GM23338 (cell line): ENCODE measurements around the gene ZKSCAN4. TPM values are rescaled to one million over a fixed set of nuclear protein-coding genes. Genes with fewer than 3 reads are reported as not detected.

Experiments used
- ATAC-seq: fragments of 200-7000 bp; cut with Tn5 transposase; 3 replicates; pipeline ENCODE4 v1.9.1; 2020
- DNase-seq: peaks from one replicate; pipeline ENCODE4 v3.0.0-alpha.2; 2015; ENCODE audit warnings: low spot score
- H2AFZ ChIP-seq: fragments of 200-600 bp; sonication (generic); 2 replicates; pipeline ENCODE4 v1.8.0; 2016; ENCODE audit warnings: antibody characterized with exemption, mild to moderate bottlenecking, moderate library complexity
- H3F3A ChIP-seq: fragments of 200-600 bp; sonication (generic); replicated peaks from 2 replicates; pipeline ENCODE4 v1.8.0; 2017; ENCODE audit warnings: antibody characterized with exemption, mixed run types, low read depth
- H3K27ac ChIP-seq: fragments of 200-600 bp; sonication (generic); 2 replicates; pipeline ENCODE4 v1.6.1; 2016; ENCODE audit warnings: low read depth
- H3K27me3 ChIP-seq: fragments of 200-600 bp; sonication (generic); 2 replicates; pipeline ENCODE4 v1.8.0; 2016; ENCODE audit warnings: mild to moderate bottlenecking, mixed run types, moderate library complexity; ENCODE audit not compliant: insufficient read depth
- H3K36me3 ChIP-seq: fragments of 200-600 bp; sonication (generic); 2 replicates; pipeline ENCODE4 v1.8.0; 2016; ENCODE audit warnings: mild to moderate bottlenecking; ENCODE audit not compliant: insufficient read depth
- H3K4me1 ChIP-seq: fragments of 200-600 bp; sonication (generic); 2 replicates; pipeline ENCODE4 v1.8.0; 2016; ENCODE audit warnings: mild to moderate bottlenecking, moderate library complexity; ENCODE audit not compliant: insufficient read depth
- H3K4me2 ChIP-seq: fragments of 200-600 bp; sonication (generic); 2 replicates; pipeline ENCODE4 v1.7.1; 2017; ENCODE audit warnings: mixed run types
- H3K4me3 ChIP-seq: fragments of 200-600 bp; sonication (generic); 2 replicates; pipeline ENCODE4 v1.6.1; 2016; ENCODE audit warnings: mixed run types
- H3K79me2 ChIP-seq: fragments of 200-600 bp; sonication (generic); replicated peaks from 2 replicates; pipeline ENCODE4 v1.8.0; 2017; ENCODE audit warnings: mild to moderate bottlenecking; ENCODE audit not compliant: insufficient read depth
- H3K9me2 ChIP-seq: fragments of 200-600 bp; sonication (generic); 2 replicates; pipeline ENCODE4 v1.8.0; 2017; ENCODE audit not compliant: insufficient read depth
- H4K20me1 ChIP-seq: fragments of 200-600 bp; sonication (generic); replicated peaks from 2 replicates; pipeline ENCODE4 v1.8.0; 2017; ENCODE audit warnings: mild to moderate bottlenecking; ENCODE audit not compliant: insufficient read depth
- H3K27ac Mint-ChIP-seq: 2 replicates; pipeline ENCODE4 v1.8.0; 2020; ENCODE audit warnings: inconsistent platforms, mild to moderate bottlenecking, moderate library complexity, mixed read lengths
- H3K27me3 Mint-ChIP-seq: 3 replicates; pipeline ENCODE4 v1.8.0; 2022; ENCODE audit warnings: low read depth, mild to moderate bottlenecking, moderate library complexity, mixed read lengths, inconsistent platforms; ENCODE audit not compliant: insufficient read depth, poor library complexity
- H3K36me3 Mint-ChIP-seq: 3 replicates; pipeline ENCODE4 v1.8.0; 2021; ENCODE audit warnings: low read depth, mild to moderate bottlenecking, inconsistent platforms, moderate library complexity, mixed read lengths
- H3K4me1 Mint-ChIP-seq: 3 replicates; pipeline ENCODE4 v1.8.0; 2020; ENCODE audit warnings: mild to moderate bottlenecking, inconsistent platforms, mixed read lengths
- H3K4me3 Mint-ChIP-seq: 3 replicates; pipeline ENCODE4 v1.8.0; 2021; ENCODE audit warnings: moderate library complexity, mild to moderate bottlenecking, inconsistent platforms, mixed read lengths
- H3K9me3 Mint-ChIP-seq: 3 replicates; pipeline ENCODE4 v1.8.0; 2020; ENCODE audit warnings: moderate library complexity, mild to moderate bottlenecking, inconsistent platforms, mixed read lengths
- CREB1 ChIP-seq: fragments of 250-450 bp; sonication (Bioruptor Pico); IDR thresholded peaks from 2 replicates; pipeline ENCODE4 v1.5.0; 2020; ENCODE audit warnings: low read depth, mild to moderate bottlenecking, moderate library complexity
- CTCF ChIP-seq, 2 experiments: fragments of 200-600 bp in 1 of 2; sonication (generic) in 1 of 2; conservative IDR thresholded peaks; 2 replicates each; pipeline versions ENCODE4 v1.5.1 to v1.6.1; 2016 to 2017; ENCODE audit warnings: antibody characterized with exemption in 2 of 2, low read depth in 2 of 2, mild to moderate bottlenecking in 2 of 2, moderate library complexity in 1 of 2
- ETS1 ChIP-seq: IDR thresholded peaks from 2 replicates; pipeline ENCODE4 v1.6.1; 2016; ENCODE audit warnings: antibody characterized with exemption
- EZH2 ChIP-seq: fragments of 200-600 bp; sonication (generic); IDR thresholded peaks from one replicate; pipeline ENCODE4 v1.8.0; 2017; ENCODE audit warnings: antibody characterized with exemption, mild to moderate bottlenecking, low read depth; ENCODE audit not compliant: unreplicated experiment
- EZH2phosphoT487 ChIP-seq: fragments of 200-600 bp; sonication (generic); IDR thresholded peaks from one replicate; pipeline ENCODE4 v1.8.1; 2018; ENCODE audit warnings: antibody characterized with exemption; ENCODE audit not compliant: unreplicated experiment
- JUNB ChIP-seq: IDR thresholded peaks from one replicate; pipeline ENCODE4 v1.6.1; 2016; ENCODE audit warnings: antibody characterized with exemption; ENCODE audit not compliant: unreplicated experiment
- NANOG ChIP-seq: IDR thresholded peaks from 2 replicates; pipeline ENCODE4 v1.6.1; 2016; ENCODE audit warnings: antibody characterized with exemption, borderline replicate concordance
- REST ChIP-seq: IDR thresholded peaks from one replicate; pipeline ENCODE4 v1.6.1; 2018; ENCODE audit warnings: antibody characterized with exemption; ENCODE audit not compliant: unreplicated experiment
- STAT1 ChIP-seq: IDR thresholded peaks from one replicate; pipeline ENCODE4 v1.6.1; 2016; ENCODE audit warnings: antibody characterized with exemption; ENCODE audit not compliant: unreplicated experiment
- ZNF114 ChIP-seq: fragments of 250-450 bp; sonication (Bioruptor Pico); IDR thresholded peaks from 2 replicates; pipeline ENCODE4 v1.5.0; 2020; ENCODE audit warnings: mild to moderate bottlenecking, moderate library complexity
- ZNF331 ChIP-seq: fragments of 250-450 bp; sonication (Bioruptor Pico); IDR thresholded peaks from 2 replicates; pipeline ENCODE4 v1.5.0; 2020; ENCODE audit warnings: low read depth, mild to moderate bottlenecking, moderate library complexity
- polyA plus RNA-seq: library from polyadenylated mRNA; unstranded; fragments of >200 nt; fragmentation: Nextera tagmentation; extraction: Ambion mirVana; gene quantifications from 2 replicates; pipeline ENCODE4 v1.2.1, GENCODE V29; 2016
- total RNA-seq: library from RNA; depleted of rRNA; stranded (reverse); fragments of >200 nt; shearing (Covaris generic); gene quantifications from 2 replicates; pipeline ENCODE4 v1.2.3, GENCODE V29; 2014
- TF ChIP-seq, protein P1 (sequence below): fragments of 250-450 bp; sonication (Bioruptor Pico); IDR thresholded peaks from 2 replicates; pipeline ENCODE4 v1.5.0; 2020; ENCODE audit warnings: mild to moderate bottlenecking, moderate library complexity

ZKSCAN4 gene
- total and polyA plus RNA-seq, 2 experiments from 2014 or later = 2.8 to 5.9 TPM

- no peaks in the 10 kb centered on the region for H3K9me2 ChIP-seq
- Mint-ChIP-seq H3K4me1 (peaks cover 13% of the 10 kb centered on the region; the same call in 2 of the 3 replicates), H3K36me3 (no peaks in the 10 kb centered on the region), H3K27ac (no peak overlapping the region), H3K4me3 (peak overlapping the region; percentile 21; the same call in 1 of the 3 replicates), H3K27me3 (peaks cover 38% of the 10 kb centered on the region), H3K9me3 (no peaks in the 10 kb centered on the region)
- H3K4me3 ChIP-seq = no peak overlapping the region
- peaks cover 15% of the 10 kb centered on the region; the same call in 1 of the 2 replicates for H3K4me1 ChIP-seq
- no peak overlapping the region for H3K4me2 ChIP-seq
- no peak for TF ChIP-seq REST
- TF ChIP-seq CTCF (conservative IDR thresholded peaks at IDR 0.05; ENCODE audit: low read depth in 2 of 2) = no peak
- TF ChIP-seq NANOG = no peak
- no peak for TF ChIP-seq JUNB
- TF ChIP-seq, protein P1, sequence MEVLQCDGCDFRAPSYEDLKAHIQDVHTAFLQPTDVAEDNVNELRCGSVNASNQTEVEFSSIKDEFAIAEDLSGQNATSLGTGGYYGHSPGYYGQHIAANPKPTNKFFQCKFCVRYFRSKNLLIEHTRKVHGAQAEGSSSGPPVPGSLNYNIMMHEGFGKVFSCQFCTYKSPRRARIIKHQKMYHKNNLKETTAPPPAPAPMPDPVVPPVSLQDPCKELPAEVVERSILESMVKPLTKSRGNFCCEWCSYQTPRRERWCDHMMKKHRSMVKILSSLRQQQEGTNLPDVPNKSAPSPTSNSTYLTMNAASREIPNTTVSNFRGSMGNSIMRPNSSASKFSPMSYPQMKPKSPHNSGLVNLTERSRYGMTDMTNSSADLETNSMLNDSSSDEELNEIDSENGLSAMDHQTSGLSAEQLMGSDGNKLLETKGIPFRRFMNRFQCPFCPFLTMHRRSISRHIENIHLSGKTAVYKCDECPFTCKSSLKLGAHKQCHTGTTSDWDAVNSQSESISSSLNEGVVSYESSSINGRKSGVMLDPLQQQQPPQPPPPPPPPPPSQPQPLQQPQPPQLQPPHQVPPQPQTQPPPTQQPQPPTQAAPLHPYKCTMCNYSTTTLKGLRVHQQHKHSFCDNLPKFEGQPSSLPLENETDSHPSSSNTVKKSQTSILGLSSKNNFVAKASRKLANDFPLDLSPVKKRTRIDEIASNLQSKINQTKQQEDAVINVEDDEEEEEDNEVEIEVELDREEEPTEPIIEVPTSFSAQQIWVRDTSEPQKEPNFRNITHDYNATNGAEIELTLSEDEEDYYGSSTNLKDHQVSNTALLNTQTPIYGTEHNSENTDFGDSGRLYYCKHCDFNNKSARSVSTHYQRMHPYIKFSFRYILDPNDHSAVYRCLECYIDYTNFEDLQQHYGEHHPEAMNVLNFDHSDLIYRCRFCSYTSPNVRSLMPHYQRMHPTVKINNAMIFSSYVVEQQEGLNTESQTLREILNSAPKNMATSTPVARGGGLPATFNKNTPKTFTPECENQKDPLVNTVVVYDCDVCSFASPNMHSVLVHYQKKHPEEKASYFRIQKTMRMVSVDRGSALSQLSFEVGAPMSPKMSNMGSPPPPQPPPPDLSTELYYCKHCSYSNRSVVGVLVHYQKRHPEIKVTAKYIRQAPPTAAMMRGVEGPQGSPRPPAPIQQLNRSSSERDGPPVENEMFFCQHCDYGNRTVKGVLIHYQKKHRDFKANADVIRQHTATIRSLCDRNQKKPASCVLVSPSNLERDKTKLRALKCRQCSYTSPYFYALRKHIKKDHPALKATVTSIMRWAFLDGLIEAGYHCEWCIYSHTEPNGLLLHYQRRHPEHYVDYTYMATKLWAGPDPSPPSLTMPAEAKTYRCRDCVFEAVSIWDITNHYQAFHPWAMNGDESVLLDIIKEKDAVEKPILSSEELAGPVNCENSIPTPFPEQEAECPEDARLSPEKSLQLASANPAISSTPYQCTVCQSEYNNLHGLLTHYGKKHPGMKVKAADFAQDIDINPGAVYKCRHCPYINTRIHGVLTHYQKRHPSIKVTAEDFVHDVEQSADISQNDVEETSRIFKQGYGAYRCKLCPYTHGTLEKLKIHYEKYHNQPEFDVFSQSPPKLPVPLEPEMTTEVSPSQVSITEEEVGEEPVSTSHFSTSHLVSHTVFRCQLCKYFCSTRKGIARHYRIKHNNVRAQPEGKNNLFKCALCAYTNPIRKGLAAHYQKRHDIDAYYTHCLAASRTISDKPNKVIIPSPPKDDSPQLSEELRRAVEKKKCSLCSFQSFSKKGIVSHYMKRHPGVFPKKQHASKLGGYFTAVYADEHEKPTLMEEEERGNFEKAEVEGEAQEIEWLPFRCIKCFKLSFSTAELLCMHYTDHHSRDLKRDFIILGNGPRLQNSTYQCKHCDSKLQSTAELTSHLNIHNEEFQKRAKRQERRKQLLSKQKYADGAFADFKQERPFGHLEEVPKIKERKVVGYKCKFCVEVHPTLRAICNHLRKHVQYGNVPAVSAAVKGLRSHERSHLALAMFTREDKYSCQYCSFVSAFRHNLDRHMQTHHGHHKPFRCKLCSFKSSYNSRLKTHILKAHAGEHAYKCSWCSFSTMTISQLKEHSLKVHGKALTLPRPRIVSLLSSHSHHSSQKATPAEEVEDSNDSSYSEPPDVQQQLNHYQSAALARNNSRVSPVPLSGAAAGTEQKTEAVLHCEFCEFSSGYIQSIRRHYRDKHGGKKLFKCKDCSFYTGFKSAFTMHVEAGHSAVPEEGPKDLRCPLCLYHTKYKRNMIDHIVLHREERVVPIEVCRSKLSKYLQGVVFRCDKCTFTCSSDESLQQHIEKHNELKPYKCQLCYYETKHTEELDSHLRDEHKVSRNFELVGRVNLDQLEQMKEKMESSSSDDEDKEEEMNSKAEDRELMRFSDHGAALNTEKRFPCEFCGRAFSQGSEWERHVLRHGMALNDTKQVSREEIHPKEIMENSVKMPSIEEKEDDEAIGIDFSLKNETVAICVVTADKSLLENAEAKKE (CRISPR knock-in tag) = no peak
- TF ChIP-seq EZH2phosphoT487 = no peak
- no peak for TF ChIP-seq ETS1
- no peak for TF ChIP-seq EZH2
- TF ChIP-seq ZNF331 = no peak
- TF ChIP-seq STAT1 = no peak
- TF ChIP-seq ZNF114 = no peak
- no peak for TF ChIP-seq CREB1 (CRISPR knock-in tag)
- H2AFZ ChIP-seq = no peak overlapping the region
- no peaks in the 10 kb centered on the region for H4K20me1 ChIP-seq
- H3K27ac ChIP-seq = no peak overlapping the region
- H3K36me3 ChIP-seq = no peaks in the 10 kb centered on the region
- DNase-seq = no peak
- no peaks in the 10 kb centered on the region for H3F3A ChIP-seq
- ATAC-seq = no peak
- H3K27me3 ChIP-seq = peaks cover 74% of the 10 kb centered on the region
- no peaks in the 10 kb centered on the region for H3K79me2 ChIP-seq
Observed at GRCh38 chr6:28220257-28221133, 31.6 kb downstream of the ZKSCAN4 start.
